ENCODE results near the gene HYCC2.
"Not testable (repeated sequence)": the region's sequence is repeated elsewhere in the genome, so short reads cannot be mapped to it uniquely, and the experiment has no call there.

Gene HYCC2

GRCh38 chr2:201046881-201047280 lies 24.6 kb downstream of the HYCC2 start:
- no peaks in the 10 kb centered on the region for H3F3A ChIP-seq (ENCODE audit: control insufficient read depth, insufficient read depth)
- H3K4me2 ChIP-seq (ENCODE audit: low read length): no peak overlapping the region
- peaks cover 54% of the 10 kb centered on the region for H3K79me2 ChIP-seq (ENCODE audit: control insufficient read depth, low read length)
- no peaks in the 10 kb centered on the region for H3K9me2 ChIP-seq (replicated peaks; ENCODE audit: control insufficient read depth, low read length)
- no peaks in the 10 kb centered on the region for H3K4me1 ChIP-seq (ENCODE audit: control insufficient read depth, low read length)
- H3K9me3 ChIP-seq (ENCODE audit: control insufficient read depth, insufficient read depth, low read length): no peaks in the 10 kb centered on the region
- no peak overlapping the region for H3K4me3 ChIP-seq (ENCODE audit: low read length)
- no peaks in the 10 kb centered on the region for H4K20me1 ChIP-seq (ENCODE audit: control insufficient read depth, insufficient read depth, low read depth, low read length)
- no peaks in the 10 kb centered on the region for H3K27me3 ChIP-seq (ENCODE audit: control insufficient read depth, low read length)
- no peak for TF ChIP-seq CTCF (IDR thresholded peaks at IDR 0.05; ENCODE audit: low read depth, low read length, poor library complexity, severe bottlenecking)
- TF ChIP-seq EZH2phosphoT487 (IDR thresholded peaks at IDR 0.05; ENCODE audit: borderline replicate concordance, low read length): no peak
- peaks cover 7% of the 10 kb centered on the region; the same call in 1 of the 2 replicates for H3K36me3 ChIP-seq (ENCODE audit: control insufficient read depth, low read length)
- H3K27ac ChIP-seq (ENCODE audit: low read depth, low read length): no peak overlapping the region

- H3K9me3 ChIP-seq (ENCODE audit: control insufficient read depth, insufficient read depth, low read length): not testable (repeated sequence)
Observed at GRCh38 chr2:201043050-201043449, 28.4 kb downstream of the HYCC2 start.

GRCh38 chr2:201042451-201042850 lies 29.0 kb downstream of the HYCC2 start:
- not testable (repeated sequence) for H4K20me1 ChIP-seq (ENCODE audit: control insufficient read depth, insufficient read depth, low read depth, low read length); H3K9me3 ChIP-seq (ENCODE audit: control insufficient read depth, insufficient read depth, low read length); H3K4me3 ChIP-seq (ENCODE audit: low read length); H3K4me1 ChIP-seq (ENCODE audit: control insufficient read depth, low read length); H3K4me2 ChIP-seq (ENCODE audit: low read length); H3K27ac ChIP-seq (ENCODE audit: low read depth, low read length); H3K27me3 ChIP-seq (ENCODE audit: control insufficient read depth, low read length); H3F3A ChIP-seq (ENCODE audit: control insufficient read depth, insufficient read depth); H3K9me2 ChIP-seq (replicated peaks; ENCODE audit: control insufficient read depth, low read length)
- Histone ChIP-seq H3K79me2 (ENCODE audit: control insufficient read depth, low read length) (peaks cover 28% of the 10 kb centered on the region), H3K36me3 (ENCODE audit: control insufficient read depth, low read length) (peaks cover 12% of the 10 kb centered on the region)

More at GRCh38 chr2:201043050-201043449, 28.4 kb downstream of the HYCC2 start:
- H3K36me3 ChIP-seq (ENCODE audit: control insufficient read depth, low read length): peaks cover 12% of the 10 kb centered on the region
- not testable (repeated sequence) for H3K4me3 ChIP-seq (ENCODE audit: low read length); H3K27me3 ChIP-seq (ENCODE audit: control insufficient read depth, low read length); H3K4me1 ChIP-seq (ENCODE audit: control insufficient read depth, low read length); H3F3A ChIP-seq (ENCODE audit: control insufficient read depth, insufficient read depth); H3K4me2 ChIP-seq (ENCODE audit: low read length); H4K20me1 ChIP-seq (ENCODE audit: control insufficient read depth, insufficient read depth, low read depth, low read length); H3K9me2 ChIP-seq (replicated peaks; ENCODE audit: control insufficient read depth, low read length); H3K27ac ChIP-seq (ENCODE audit: low read depth, low read length)
- peaks cover 33% of the 10 kb centered on the region for H3K79me2 ChIP-seq (ENCODE audit: control insufficient read depth, low read length)

GRCh38 chr2:201040867-201041628 lies 30.4 kb downstream of the HYCC2 start:
- H3K79me2 ChIP-seq (ENCODE audit: control insufficient read depth, low read length): peaks cover 15% of the 10 kb centered on the region

More at GRCh38 chr2:201040867-201041628, 30.4 kb downstream of the HYCC2 start:
- no peaks in the 10 kb centered on the region for H3K9me3 ChIP-seq (ENCODE audit: control insufficient read depth, insufficient read depth, low read length)
- TF ChIP-seq CTCF (IDR thresholded peaks at IDR 0.05; ENCODE audit: low read depth, low read length, poor library complexity, severe bottlenecking): no peak
- no peak for TF ChIP-seq EZH2phosphoT487 (IDR thresholded peaks at IDR 0.05; ENCODE audit: borderline replicate concordance, low read length)
- no peaks in the 10 kb centered on the region for H3F3A ChIP-seq (ENCODE audit: control insufficient read depth, insufficient read depth)
- H3K4me1 ChIP-seq (ENCODE audit: control insufficient read depth, low read length): no peaks in the 10 kb centered on the region
- no peak overlapping the region for H3K27ac ChIP-seq (ENCODE audit: low read depth, low read length)
- H3K27me3 ChIP-seq (ENCODE audit: control insufficient read depth, low read length): no peaks in the 10 kb centered on the region
- no peak overlapping the region for H3K4me2 ChIP-seq (ENCODE audit: low read length)
- H3K36me3 ChIP-seq (ENCODE audit: control insufficient read depth, low read length): peaks cover 12% of the 10 kb centered on the region
- H3K9me2 ChIP-seq (replicated peaks; ENCODE audit: control insufficient read depth, low read length): no peaks in the 10 kb centered on the region
- H3K4me3 ChIP-seq (ENCODE audit: low read length): no peak overlapping the region
- no peaks in the 10 kb centered on the region for H4K20me1 ChIP-seq (ENCODE audit: control insufficient read depth, insufficient read depth, low read depth, low read length)

Data from DOHH2 (cell line).